RPMI8226 (cell line): ENCODE data around the gene IFRD1.

Experiments
- DNase-seq: peaks from one replicate; pipeline ENCODE4 v3.0.0-alpha.2; 2015

IFRD1 gene

DNA sequence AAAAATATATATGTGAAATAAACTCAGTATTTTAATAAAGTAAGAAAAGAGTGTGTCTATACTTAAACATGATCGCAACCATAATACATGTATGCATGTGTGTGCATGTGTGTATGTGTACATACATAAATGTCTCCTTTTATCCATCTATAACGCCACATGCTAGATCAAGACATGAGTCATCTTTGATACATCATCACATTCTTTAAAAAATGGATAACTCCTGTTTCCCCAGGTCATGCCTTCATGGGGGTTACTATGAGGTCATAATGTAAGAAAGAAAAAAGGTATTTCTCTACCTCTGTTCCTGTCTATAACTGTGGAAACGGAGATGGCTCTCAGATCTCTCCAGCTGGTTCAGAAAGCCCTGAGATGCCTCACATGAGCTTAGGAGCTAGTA lies 71.7 kb downstream of the IFRD1 start:
- DNase-seq, result no peak

DNA sequence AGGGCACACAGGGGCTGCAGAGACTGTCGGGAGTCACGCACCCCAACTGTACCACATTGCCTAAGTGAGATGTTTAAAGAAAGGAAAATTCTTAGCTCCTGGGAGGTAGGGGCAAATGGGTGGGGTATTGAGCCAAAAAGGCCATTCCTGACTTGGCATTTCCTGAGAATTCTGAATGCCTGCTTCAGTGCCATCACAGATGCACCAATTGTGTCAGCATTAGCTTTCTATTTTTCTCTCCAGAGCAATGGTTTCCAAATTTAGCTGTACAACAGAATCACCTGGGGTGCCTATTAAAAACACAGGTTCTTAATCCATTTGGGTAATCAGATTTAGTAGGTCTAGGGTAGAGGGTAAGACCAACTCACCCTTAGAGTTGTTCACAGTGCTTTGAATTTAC lies 73.6 kb downstream of the IFRD1 start:
- DNase-seq, result no peak
